A549 (cell line): Measurements from ENCODE around the gene CTNNA1.

Experiments used
- BHLHE40 ChIP-seq: IDR thresholded peaks from 2 replicates; pipeline ENCODE4 v1.6.1; 2012; ENCODE audit warnings: low read depth, low read length, inconsistent platforms
- CEBPB ChIP-seq, 2 experiments: fragments of >200 bp in 1 of 2; sonication (Bioruptor Twin) in 1 of 2; formaldehyde crosslinking in 1 of 2; IDR thresholded peaks; 2 replicates each; pipeline ENCODE4 v1.6.1; 2012 to 2016
- CHD2 ChIP-seq: fragments of 150-350 bp; IDR thresholded peaks from 2 replicates; pipeline ENCODE4 v1.6.1; 2014; ENCODE audit warnings: low read length; ENCODE audit not compliant: partially characterized antibody
- CHD4 ChIP-seq: fragments of 200-600 bp; sonication (generic); IDR thresholded peaks from 2 replicates; pipeline ENCODE4 v1.6.1; 2016; ENCODE audit warnings: antibody characterized with exemption, mild to moderate bottlenecking, borderline replicate concordance
- EP300 ChIP-seq, 2 experiments: fragments of >200 bp; sonication (Bioruptor Twin); formaldehyde crosslinking; IDR thresholded peaks; 2 replicates in 1 of 2; 3 replicates in 1 of 2; pipeline ENCODE4 v1.6.1; 2016 to 2017
- PHF8 ChIP-seq: fragments of 200-600 bp; sonication (generic); IDR thresholded peaks from 2 replicates; pipeline ENCODE4 v1.6.1; 2016; ENCODE audit warnings: low read depth, mild to moderate bottlenecking, antibody characterized with exemption, moderate library complexity, borderline replicate concordance
- POLR2A ChIP-seq: IDR thresholded peaks from 2 replicates; pipeline ENCODE4 v1.6.1; 2012; ENCODE audit warnings: mild to moderate bottlenecking, low read length
- SREBF2 ChIP-seq: fragments of 450-650 bp; IDR thresholded peaks from 2 replicates; pipeline ENCODE4 v1.6.1; 2014; ENCODE audit warnings: mild to moderate bottlenecking, moderate library complexity
- TF ChIP-seq, protein P1 (sequence below): fragments of >200 bp; sonication (Bioruptor Twin); formaldehyde crosslinking; IDR thresholded peaks from 3 replicates; pipeline ENCODE4 v1.5.1; 2016
- TF ChIP-seq, protein P2 (sequence below): fragments of >200 bp; sonication (Bioruptor Twin); formaldehyde crosslinking; IDR thresholded peaks from 3 replicates; pipeline ENCODE4 v1.6.1; 2016
- TF ChIP-seq, protein P3 (sequence below): IDR thresholded peaks from 2 replicates; pipeline ENCODE4 v1.6.1; 2012; ENCODE audit warnings: low read depth, borderline replicate concordance
- TF ChIP-seq, protein P4 (sequence below): IDR thresholded peaks from 2 replicates; pipeline ENCODE4 v1.6.1; 2012
- TF ChIP-seq, protein P5 (sequence below): fragments of 200-600 bp; sonication (generic); IDR thresholded peaks from 2 replicates; pipeline ENCODE4 v1.6.1; 2016; ENCODE audit warnings: antibody characterized with exemption, mild to moderate bottlenecking, moderate library complexity
- TF ChIP-seq, protein P6 (sequence below): fragments of 450-650 bp; IDR thresholded peaks from 2 replicates; pipeline ENCODE4 v1.6.1; 2014; ENCODE audit warnings: antibody characterized with exemption

DNA sequence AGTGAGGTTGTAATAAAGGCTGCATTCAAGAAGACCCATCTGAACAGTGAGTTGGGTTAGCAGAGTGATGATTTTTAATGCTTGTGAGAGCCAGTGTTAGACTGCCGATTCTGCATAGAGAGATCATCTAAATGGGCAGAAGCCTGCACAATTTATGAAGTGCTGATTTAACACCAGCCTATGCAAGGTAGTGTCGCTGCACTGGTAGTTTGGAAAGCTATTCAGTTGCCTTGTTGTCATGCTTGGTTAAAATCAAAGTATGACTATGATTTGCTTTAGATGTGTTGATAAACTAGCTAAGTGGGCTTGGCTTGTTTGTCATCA is 122.3 kb downstream of the CTNNA1 start:
- TF ChIP-seq, protein P1, sequence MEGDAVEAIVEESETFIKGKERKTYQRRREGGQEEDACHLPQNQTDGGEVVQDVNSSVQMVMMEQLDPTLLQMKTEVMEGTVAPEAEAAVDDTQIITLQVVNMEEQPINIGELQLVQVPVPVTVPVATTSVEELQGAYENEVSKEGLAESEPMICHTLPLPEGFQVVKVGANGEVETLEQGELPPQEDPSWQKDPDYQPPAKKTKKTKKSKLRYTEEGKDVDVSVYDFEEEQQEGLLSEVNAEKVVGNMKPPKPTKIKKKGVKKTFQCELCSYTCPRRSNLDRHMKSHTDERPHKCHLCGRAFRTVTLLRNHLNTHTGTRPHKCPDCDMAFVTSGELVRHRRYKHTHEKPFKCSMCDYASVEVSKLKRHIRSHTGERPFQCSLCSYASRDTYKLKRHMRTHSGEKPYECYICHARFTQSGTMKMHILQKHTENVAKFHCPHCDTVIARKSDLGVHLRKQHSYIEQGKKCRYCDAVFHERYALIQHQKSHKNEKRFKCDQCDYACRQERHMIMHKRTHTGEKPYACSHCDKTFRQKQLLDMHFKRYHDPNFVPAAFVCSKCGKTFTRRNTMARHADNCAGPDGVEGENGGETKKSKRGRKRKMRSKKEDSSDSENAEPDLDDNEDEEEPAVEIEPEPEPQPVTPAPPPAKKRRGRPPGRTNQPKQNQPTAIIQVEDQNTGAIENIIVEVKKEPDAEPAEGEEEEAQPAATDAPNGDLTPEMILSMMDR, result no peak
- TF ChIP-seq CHD4 (no peak), CEBPB (IDR thresholded peaks at IDR 0.05) (no peak), PHF8 (no peak), EP300 (IDR thresholded peaks at IDR 0.05) (no peak), POLR2A (no peak), BHLHE40 (no peak), CHD2 (no peak), SREBF2 (no peak)
- TF ChIP-seq, protein P2, sequence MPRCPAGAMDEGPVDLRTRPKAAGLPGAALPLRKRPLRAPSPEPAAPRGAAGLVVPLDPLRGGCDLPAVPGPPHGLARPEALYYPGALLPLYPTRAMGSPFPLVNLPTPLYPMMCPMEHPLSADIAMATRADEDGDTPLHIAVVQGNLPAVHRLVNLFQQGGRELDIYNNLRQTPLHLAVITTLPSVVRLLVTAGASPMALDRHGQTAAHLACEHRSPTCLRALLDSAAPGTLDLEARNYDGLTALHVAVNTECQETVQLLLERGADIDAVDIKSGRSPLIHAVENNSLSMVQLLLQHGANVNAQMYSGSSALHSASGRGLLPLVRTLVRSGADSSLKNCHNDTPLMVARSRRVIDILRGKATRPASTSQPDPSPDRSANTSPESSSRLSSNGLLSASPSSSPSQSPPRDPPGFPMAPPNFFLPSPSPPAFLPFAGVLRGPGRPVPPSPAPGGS, result no peak
- TF ChIP-seq, protein P3, sequence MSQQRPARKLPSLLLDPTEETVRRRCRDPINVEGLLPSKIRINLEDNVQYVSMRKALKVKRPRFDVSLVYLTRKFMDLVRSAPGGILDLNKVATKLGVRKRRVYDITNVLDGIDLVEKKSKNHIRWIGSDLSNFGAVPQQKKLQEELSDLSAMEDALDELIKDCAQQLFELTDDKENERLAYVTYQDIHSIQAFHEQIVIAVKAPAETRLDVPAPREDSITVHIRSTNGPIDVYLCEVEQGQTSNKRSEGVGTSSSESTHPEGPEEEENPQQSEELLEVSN, result no peak
- TF ChIP-seq, protein P4, sequence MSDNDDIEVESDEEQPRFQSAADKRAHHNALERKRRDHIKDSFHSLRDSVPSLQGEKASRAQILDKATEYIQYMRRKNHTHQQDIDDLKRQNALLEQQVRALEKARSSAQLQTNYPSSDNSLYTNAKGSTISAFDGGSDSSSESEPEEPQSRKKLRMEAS, result no peak
- TF ChIP-seq, protein P5, sequence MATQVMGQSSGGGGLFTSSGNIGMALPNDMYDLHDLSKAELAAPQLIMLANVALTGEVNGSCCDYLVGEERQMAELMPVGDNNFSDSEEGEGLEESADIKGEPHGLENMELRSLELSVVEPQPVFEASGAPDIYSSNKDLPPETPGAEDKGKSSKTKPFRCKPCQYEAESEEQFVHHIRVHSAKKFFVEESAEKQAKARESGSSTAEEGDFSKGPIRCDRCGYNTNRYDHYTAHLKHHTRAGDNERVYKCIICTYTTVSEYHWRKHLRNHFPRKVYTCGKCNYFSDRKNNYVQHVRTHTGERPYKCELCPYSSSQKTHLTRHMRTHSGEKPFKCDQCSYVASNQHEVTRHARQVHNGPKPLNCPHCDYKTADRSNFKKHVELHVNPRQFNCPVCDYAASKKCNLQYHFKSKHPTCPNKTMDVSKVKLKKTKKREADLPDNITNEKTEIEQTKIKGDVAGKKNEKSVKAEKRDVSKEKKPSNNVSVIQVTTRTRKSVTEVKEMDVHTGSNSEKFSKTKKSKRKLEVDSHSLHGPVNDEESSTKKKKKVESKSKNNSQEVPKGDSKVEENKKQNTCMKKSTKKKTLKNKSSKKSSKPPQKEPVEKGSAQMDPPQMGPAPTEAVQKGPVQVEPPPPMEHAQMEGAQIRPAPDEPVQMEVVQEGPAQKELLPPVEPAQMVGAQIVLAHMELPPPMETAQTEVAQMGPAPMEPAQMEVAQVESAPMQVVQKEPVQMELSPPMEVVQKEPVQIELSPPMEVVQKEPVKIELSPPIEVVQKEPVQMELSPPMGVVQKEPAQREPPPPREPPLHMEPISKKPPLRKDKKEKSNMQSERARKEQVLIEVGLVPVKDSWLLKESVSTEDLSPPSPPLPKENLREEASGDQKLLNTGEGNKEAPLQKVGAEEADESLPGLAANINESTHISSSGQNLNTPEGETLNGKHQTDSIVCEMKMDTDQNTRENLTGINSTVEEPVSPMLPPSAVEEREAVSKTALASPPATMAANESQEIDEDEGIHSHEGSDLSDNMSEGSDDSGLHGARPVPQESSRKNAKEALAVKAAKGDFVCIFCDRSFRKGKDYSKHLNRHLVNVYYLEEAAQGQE, result no peak
- TF ChIP-seq, protein P6, sequence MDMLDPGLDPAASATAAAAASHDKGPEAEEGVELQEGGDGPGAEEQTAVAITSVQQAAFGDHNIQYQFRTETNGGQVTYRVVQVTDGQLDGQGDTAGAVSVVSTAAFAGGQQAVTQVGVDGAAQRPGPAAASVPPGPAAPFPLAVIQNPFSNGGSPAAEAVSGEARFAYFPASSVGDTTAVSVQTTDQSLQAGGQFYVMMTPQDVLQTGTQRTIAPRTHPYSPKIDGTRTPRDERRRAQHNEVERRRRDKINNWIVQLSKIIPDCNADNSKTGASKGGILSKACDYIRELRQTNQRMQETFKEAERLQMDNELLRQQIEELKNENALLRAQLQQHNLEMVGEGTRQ, result no peak
